Karpas-422 (cell line): ENCODE measurements around the gene SRGAP1. TPM values are rescaled to one million over a fixed set of nuclear protein-coding genes. Genes with fewer than 3 reads are reported as not detected.

ENCODE experiments used
- DNase-seq: peaks from one replicate; pipeline ENCODE4 v3.0.0-alpha.2; 2015
- H2AFZ ChIP-seq: fragments of 200-600 bp; sonication (generic); 2 replicates; pipeline ENCODE4 v1.6.1; 2014; ENCODE audit warnings: antibody characterized with exemption, low read length, mixed read lengths
- H3K27ac ChIP-seq: fragments of 200-600 bp; sonication (generic); 2 replicates; pipeline ENCODE4 v1.5.1; 2014; ENCODE audit warnings: mild to moderate bottlenecking, low read length, moderate library complexity
- H3K27me3 ChIP-seq: fragments of 200-600 bp; sonication (generic); 2 replicates; pipeline ENCODE4 v1.6.1; 2014; ENCODE audit warnings: low read length, mixed read lengths
- H3K36me3 ChIP-seq: fragments of 200-600 bp; sonication (generic); 2 replicates; pipeline ENCODE4 v1.6.1; 2014; ENCODE audit warnings: low read length, mixed read lengths; ENCODE audit not compliant: insufficient read depth
- H3K4me1 ChIP-seq: fragments of 200-600 bp; sonication (generic); 2 replicates; pipeline ENCODE4 v1.6.1; 2014; ENCODE audit warnings: mild to moderate bottlenecking, low read length, mixed read lengths
- H3K4me2 ChIP-seq: fragments of 200-600 bp; sonication (generic); 2 replicates; pipeline ENCODE4 v1.6.1; 2014; ENCODE audit warnings: low read length, low read depth, mild to moderate bottlenecking; ENCODE audit not compliant: poor library complexity, severe bottlenecking
- H3K4me3 ChIP-seq: fragments of 200-600 bp; sonication (generic); 2 replicates; pipeline ENCODE4 v1.5.1; 2014; ENCODE audit warnings: mild to moderate bottlenecking, antibody characterized with exemption, low read length, mixed read lengths
- H3K79me2 ChIP-seq: fragments of 200-600 bp; sonication (generic); 2 replicates; pipeline ENCODE4 v1.6.1; 2014; ENCODE audit warnings: mild to moderate bottlenecking, low read length, mixed read lengths
- H3K9ac ChIP-seq: fragments of 200-600 bp; sonication (generic); 2 replicates; pipeline ENCODE4 v1.6.0; 2014; ENCODE audit warnings: low read length
- H3K9me2 ChIP-seq: fragments of 200-600 bp; sonication (generic), shearing (Covaris generic); replicated peaks from 2 replicates; pipeline ENCODE4 v1.6.0; 2014; ENCODE audit warnings: mild to moderate bottlenecking, low read length, moderate library complexity; ENCODE audit not compliant: insufficient read depth
- H3K9me3 ChIP-seq: fragments of 300-700, 200-600 bp; sonication (generic); 2 replicates; pipeline ENCODE4 v1.6.1; 2014; ENCODE audit warnings: low read length, mixed read lengths
- H4K20me1 ChIP-seq: fragments of 200-600 bp; sonication (generic); 2 replicates; pipeline ENCODE4 v1.6.1; 2014; ENCODE audit warnings: mild to moderate bottlenecking, antibody characterized with exemption, low read length, low read depth; ENCODE audit not compliant: insufficient read depth
- total RNA-seq: library from RNA; depleted of rRNA; stranded (reverse); fragments of >200 nt; shearing (Covaris generic); gene quantifications from 2 replicates; pipeline ENCODE4 v1.2.3, GENCODE V29; 2014; ENCODE audit warnings: low replicate concordance

The SRGAP1 gene
- total RNA-seq, 1 experiment from 2014 or later = not detected

DNA sequence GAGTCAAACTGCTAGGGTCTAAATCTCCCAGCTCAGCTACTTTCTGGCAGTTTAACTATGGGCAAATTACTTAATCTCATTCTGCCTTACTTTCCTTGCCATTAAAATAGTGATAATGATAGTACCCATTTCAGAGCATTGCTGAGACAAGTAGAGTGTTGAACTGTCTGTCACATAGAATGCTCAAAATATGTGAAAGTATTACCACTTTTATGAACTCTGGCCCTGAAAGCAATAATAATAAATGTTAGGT lies 19.9 kb downstream of the SRGAP1 start:
- Histone ChIP-seq H3K27ac (no peak overlapping the region), H3K4me3 (no peak overlapping the region), H2AFZ (no peak overlapping the region), H3K9me2 (no peaks in the 10 kb centered on the region), H3K9ac (no peak overlapping the region), H3K36me3 (no peaks in the 10 kb centered on the region), H3K4me1 (no peaks in the 10 kb centered on the region), H4K20me1 (no peaks in the 10 kb centered on the region), H3K27me3 (no peaks in the 10 kb centered on the region), H3K9me3 (no peaks in the 10 kb centered on the region), H3K79me2 (no peaks in the 10 kb centered on the region), H3K4me2 (no peak overlapping the region)
- DNase-seq = no peak

DNA sequence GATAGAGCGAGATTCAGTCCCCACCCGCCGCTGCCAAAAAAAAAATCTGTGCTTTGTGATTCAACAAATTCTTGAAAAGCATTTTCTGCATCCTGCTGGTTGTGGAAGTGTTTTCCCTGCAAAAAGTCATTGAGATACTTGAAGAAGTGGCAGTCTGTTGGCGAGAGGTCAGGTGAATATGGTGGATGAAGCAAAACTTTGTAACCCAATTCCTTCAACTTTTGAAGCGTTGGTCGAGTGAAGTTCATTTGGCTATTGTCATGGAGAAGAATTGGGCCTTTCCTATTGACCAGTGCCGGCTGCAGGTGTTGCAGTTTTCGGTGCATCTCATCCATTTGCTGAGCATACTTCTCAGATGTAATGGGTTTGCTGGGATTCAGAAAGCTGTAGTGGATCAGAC lies 20.9 kb downstream of the SRGAP1 start:
- Histone ChIP-seq H3K36me3 (no peaks in the 10 kb centered on the region), H3K9ac (no peak overlapping the region), H2AFZ (no peak overlapping the region), H3K79me2 (no peaks in the 10 kb centered on the region), H3K4me2 (no peak overlapping the region), H3K4me3 (no peak overlapping the region), H3K4me1 (no peaks in the 10 kb centered on the region), H3K27ac (no peak overlapping the region), H4K20me1 (no peaks in the 10 kb centered on the region), H3K9me3 (no peaks in the 10 kb centered on the region), H3K9me2 (no peaks in the 10 kb centered on the region), H3K27me3 (no peaks in the 10 kb centered on the region)
- DNase-seq = no peak

DNA sequence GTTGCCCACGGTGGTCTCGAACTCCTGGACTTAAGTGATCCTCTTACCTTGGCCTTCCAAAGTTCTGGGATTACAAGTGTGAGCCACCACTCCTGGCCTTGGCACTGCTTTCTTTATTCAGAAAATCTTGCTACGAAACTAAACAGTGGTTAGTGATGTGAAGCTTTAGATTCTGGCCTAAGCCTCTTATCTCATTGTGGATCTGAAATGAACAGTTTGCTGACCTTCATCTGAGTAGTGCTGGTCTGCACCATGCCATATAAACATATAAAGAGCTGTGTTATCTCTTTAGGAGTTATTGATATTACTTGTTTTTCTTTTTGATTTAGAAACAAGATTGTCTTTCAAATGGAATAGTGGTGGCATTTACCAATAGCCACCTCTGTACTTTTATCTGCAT lies 22.6 kb downstream of the SRGAP1 start:
- H3K79me2 ChIP-seq = no peaks in the 10 kb centered on the region
- no peaks in the 10 kb centered on the region for H3K4me1 ChIP-seq
- H3K9me3 ChIP-seq = no peaks in the 10 kb centered on the region
- no peak overlapping the region for H3K4me3 ChIP-seq
- H3K4me2 ChIP-seq = no peak overlapping the region
- H4K20me1 ChIP-seq = no peaks in the 10 kb centered on the region
- H3K27me3 ChIP-seq = no peaks in the 10 kb centered on the region
- no peak overlapping the region for H2AFZ ChIP-seq
- H3K36me3 ChIP-seq = no peaks in the 10 kb centered on the region
- DNase-seq = no peak
- no peak overlapping the region for H3K9ac ChIP-seq
- H3K27ac ChIP-seq = no peak overlapping the region
- no peaks in the 10 kb centered on the region for H3K9me2 ChIP-seq

DNA sequence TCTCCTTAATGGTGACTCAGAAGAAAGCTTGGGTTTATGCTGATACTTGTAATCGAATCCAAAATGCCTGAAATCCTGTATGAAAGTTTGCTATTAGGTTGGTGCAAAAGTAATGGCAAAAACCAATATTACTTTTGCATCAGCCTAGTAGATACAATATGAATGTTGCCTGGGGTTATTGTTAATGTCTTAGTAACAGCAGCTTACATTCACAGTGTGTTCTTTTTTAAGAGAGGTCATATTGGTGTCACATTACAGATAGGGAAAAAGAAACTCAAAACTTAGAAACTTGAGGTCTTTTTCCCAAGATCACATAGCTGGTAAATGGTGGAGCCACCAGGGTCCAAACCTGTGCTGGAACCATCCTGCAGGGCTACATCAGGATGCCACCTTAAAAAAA lies 25.2 kb downstream of the SRGAP1 start:
- Histone ChIP-seq H3K4me1 (no peaks in the 10 kb centered on the region), H3K4me3 (no peak overlapping the region), H3K79me2 (no peaks in the 10 kb centered on the region), H3K9ac (no peak overlapping the region), H3K9me2 (no peaks in the 10 kb centered on the region), H3K36me3 (no peaks in the 10 kb centered on the region), H3K27me3 (no peaks in the 10 kb centered on the region), H2AFZ (no peak overlapping the region), H3K9me3 (no peaks in the 10 kb centered on the region), H4K20me1 (no peaks in the 10 kb centered on the region), H3K4me2 (no peak overlapping the region), H3K27ac (no peak overlapping the region)
- DNase-seq = no peak

DNA sequence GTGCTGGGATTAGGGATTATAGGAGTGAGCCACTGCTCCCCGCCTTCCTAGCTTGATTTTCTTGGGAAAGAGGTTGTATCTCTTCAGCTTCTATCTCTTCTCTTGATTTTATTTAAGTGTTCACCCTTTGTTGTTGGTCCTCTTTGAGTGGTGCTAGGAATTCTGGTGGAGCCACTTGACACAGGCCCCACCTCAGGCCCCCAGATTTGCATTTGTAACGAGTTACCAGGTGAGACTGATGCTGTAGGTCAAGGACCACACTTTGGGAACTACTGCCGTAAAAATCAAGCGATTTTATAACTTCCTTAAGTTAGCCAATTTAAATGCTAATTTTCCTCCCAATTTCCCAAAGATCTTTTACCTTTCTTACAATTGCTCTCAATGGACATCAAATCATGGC lies 26.3 kb downstream of the SRGAP1 start:
- no peaks in the 10 kb centered on the region for H4K20me1 ChIP-seq
- H2AFZ ChIP-seq = no peak overlapping the region
- H3K36me3 ChIP-seq = no peaks in the 10 kb centered on the region
- H3K9me2 ChIP-seq = no peaks in the 10 kb centered on the region
- no peak overlapping the region for H3K27ac ChIP-seq
- no peaks in the 10 kb centered on the region for H3K79me2 ChIP-seq
- H3K4me3 ChIP-seq = no peak overlapping the region
- no peak for DNase-seq
- no peak overlapping the region for H3K4me2 ChIP-seq
- no peak overlapping the region for H3K9ac ChIP-seq
- no peaks in the 10 kb centered on the region for H3K9me3 ChIP-seq
- H3K27me3 ChIP-seq = no peaks in the 10 kb centered on the region
- no peaks in the 10 kb centered on the region for H3K4me1 ChIP-seq

DNA sequence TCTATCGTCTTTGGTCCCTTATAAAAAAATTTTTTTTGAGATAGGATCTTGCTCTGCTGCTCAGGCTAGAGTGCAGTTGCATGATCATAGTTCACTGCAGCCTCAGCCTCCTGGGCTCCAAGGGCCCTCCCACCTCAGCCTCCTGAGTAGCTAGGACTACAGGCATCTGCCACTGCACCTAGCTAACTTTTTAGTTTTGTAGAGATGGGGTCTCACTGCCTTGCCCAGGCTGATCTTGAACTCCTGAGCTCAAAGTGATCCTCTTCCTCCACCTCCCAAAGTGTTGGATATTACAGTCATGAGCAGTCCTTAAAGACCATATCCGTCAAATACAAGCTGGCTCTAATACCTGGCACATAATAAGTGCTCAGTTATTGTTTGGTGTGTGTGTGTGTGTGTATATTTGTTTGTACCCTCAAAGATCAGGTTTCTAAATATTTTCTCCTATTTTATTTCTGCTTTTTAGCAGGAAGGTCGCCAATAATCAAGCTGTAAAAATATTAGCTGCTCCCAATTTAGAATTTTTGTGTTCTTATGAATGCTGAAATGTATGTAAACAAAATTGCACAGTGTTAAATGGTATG lies 30.5 kb downstream of the SRGAP1 start:
- H3K36me3 ChIP-seq = no peaks in the 10 kb centered on the region
- no peak overlapping the region for H2AFZ ChIP-seq
- H3K4me1 ChIP-seq = no peaks in the 10 kb centered on the region
- H3K9me2 ChIP-seq = no peaks in the 10 kb centered on the region
- H3K27ac ChIP-seq = no peak overlapping the region
- no peak for DNase-seq
- H3K9me3 ChIP-seq = no peaks in the 10 kb centered on the region
- no peaks in the 10 kb centered on the region for H3K27me3 ChIP-seq
- H3K4me3 ChIP-seq = no peak overlapping the region
- no peak overlapping the region for H3K4me2 ChIP-seq
- no peaks in the 10 kb centered on the region for H4K20me1 ChIP-seq
- H3K9ac ChIP-seq = no peak overlapping the region
- H3K79me2 ChIP-seq = no peaks in the 10 kb centered on the region

DNA sequence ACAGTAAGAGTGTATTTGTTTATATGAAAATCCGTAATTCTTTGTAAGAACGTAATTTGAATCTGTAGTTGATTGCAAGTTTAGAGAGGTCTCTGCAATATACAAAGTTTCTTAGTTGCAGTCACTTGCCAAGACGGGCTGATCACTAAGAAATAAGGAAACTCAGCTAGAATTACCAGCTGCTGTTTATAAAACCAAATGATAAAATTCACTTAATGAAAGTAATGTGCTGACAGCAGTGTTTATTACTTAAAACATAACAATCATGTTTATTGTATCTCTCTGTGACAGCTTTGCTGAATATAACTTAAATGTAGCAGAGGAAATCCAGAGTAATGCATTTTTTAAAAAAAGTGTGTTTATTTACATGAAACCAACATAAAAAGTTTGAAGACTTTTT lies 31.2 kb downstream of the SRGAP1 start:
- H3K9me2 ChIP-seq = no peaks in the 10 kb centered on the region
- H3K9ac ChIP-seq = no peak overlapping the region
- no peaks in the 10 kb centered on the region for H3K9me3 ChIP-seq
- no peak overlapping the region for H3K27ac ChIP-seq
- no peaks in the 10 kb centered on the region for H4K20me1 ChIP-seq
- no peak overlapping the region for H3K4me2 ChIP-seq
- H2AFZ ChIP-seq = no peak overlapping the region
- H3K36me3 ChIP-seq = no peaks in the 10 kb centered on the region
- H3K79me2 ChIP-seq = no peaks in the 10 kb centered on the region
- H3K4me3 ChIP-seq = no peak overlapping the region
- H3K4me1 ChIP-seq = no peaks in the 10 kb centered on the region
- H3K27me3 ChIP-seq = no peaks in the 10 kb centered on the region
- DNase-seq = no peak

DNA sequence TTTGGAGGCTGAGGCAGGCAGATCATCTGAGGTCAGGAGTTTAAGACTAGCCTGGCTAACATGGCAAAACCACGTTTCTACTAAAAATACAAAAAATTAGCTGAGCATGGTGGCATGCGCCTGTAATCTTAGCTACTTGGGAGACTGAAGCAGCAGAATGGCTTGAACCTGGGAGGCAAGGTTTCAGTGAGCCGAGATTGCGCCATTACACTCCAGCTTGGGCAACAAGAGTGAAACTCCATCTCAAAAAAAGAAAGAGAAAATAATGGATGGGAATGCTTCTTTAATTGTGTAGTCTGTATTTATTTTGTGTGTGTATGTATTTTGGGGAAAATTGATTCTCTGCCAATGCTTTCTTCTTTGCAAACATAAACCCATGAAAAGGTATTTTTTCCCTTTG lies 32.5 kb downstream of the SRGAP1 start:
- Histone ChIP-seq H2AFZ (no peak overlapping the region), H3K4me2 (no peak overlapping the region), H3K27me3 (no peaks in the 10 kb centered on the region), H3K9me2 (no peaks in the 10 kb centered on the region), H3K27ac (no peak overlapping the region), H3K9ac (no peak overlapping the region), H3K36me3 (no peaks in the 10 kb centered on the region), H4K20me1 (no peaks in the 10 kb centered on the region), H3K4me1 (no peaks in the 10 kb centered on the region), H3K9me3 (no peaks in the 10 kb centered on the region), H3K79me2 (no peaks in the 10 kb centered on the region), H3K4me3 (no peak overlapping the region)
- DNase-seq = no peak

DNA sequence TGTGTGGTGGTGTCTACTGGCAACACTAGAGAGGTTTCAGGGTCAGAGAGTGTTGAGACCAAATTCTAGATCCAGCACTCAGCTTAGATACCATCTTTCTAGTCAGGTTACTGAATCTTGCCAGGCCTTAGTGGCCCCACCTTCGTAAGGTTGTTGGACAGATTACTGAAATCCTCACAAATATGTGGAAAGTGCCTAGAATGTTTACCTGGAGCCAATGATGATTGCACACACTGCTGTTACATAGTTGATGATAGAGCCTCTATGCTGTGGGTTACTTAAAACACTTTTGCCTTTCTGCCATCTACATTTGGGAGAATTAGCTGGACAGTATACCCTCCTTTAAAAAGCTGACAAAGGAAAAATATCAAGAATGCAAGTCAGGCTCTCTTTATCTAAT lies 33.2 kb downstream of the SRGAP1 start:
- H3K9me2 ChIP-seq = no peaks in the 10 kb centered on the region
- no peak overlapping the region for H3K27ac ChIP-seq
- no peaks in the 10 kb centered on the region for H3K27me3 ChIP-seq
- no peak overlapping the region for H2AFZ ChIP-seq
- no peaks in the 10 kb centered on the region for H3K79me2 ChIP-seq
- H3K36me3 ChIP-seq = no peaks in the 10 kb centered on the region
- H3K9ac ChIP-seq = no peak overlapping the region
- H3K4me3 ChIP-seq = no peak overlapping the region
- no peak for DNase-seq
- H3K9me3 ChIP-seq = no peaks in the 10 kb centered on the region
- no peaks in the 10 kb centered on the region for H3K4me1 ChIP-seq
- H4K20me1 ChIP-seq = no peaks in the 10 kb centered on the region
- no peak overlapping the region for H3K4me2 ChIP-seq
